ENCODE data around the gene MTOR.

- TF ChIP-seq CTCF (IDR thresholded peaks at IDR 0.05), result no peak
- no peak for TF ChIP-seq POLR2A (IDR thresholded peaks at IDR 0.05)
- no peak for TF ChIP-seq EP300 (IDR thresholded peaks at IDR 0.05)
These were observed 74.9 kb downstream of the MTOR start for GRCh38 chr1:11187494-11187893.

Measured in ovary (tissue), 3 donors.